Duodenal mucosa (tissue), 2 donors: ENCODE results near the gene MRPL9.

Source experiments
- H3K27ac ChIP-seq: one replicate; pipeline ENCODE4 v1.7.0; 2013; ENCODE audit warnings: low read depth, low read length
- H3K27me3 ChIP-seq, 2 donors: one replicate each; pipeline ENCODE4 v1.7.0; 2013; ENCODE audit warnings: low read length in 2 of 2, control low read depth in 1 of 2; ENCODE audit not compliant: insufficient read depth in 2 of 2, control insufficient read depth in 1 of 2
- H3K36me3 ChIP-seq, 2 donors: one replicate each; pipeline ENCODE4 v1.7.0; 2013; ENCODE audit warnings: low read length in 2 of 2, control low read depth in 1 of 2; ENCODE audit not compliant: insufficient read depth in 2 of 2, control insufficient read depth in 1 of 2
- H3K4me1 ChIP-seq, 2 donors: one replicate each; pipeline ENCODE4 v1.7.0; 2013; ENCODE audit warnings: low read length in 2 of 2, control low read depth in 1 of 2; ENCODE audit not compliant: insufficient read depth in 2 of 2, control insufficient read depth in 1 of 2
- H3K4me3 ChIP-seq, 2 donors: one replicate each; pipeline ENCODE4 v1.7.0; 2013; ENCODE audit warnings: low read length in 2 of 2, low read depth in 1 of 2
- H3K9ac ChIP-seq, 2 donors: one replicate each; pipeline ENCODE4 v1.7.0; 2013; ENCODE audit warnings: low read length in 2 of 2, low read depth in 1 of 2
- H3K9me3 ChIP-seq, 2 donors: one replicate each; pipeline ENCODE4 v1.7.0; 2013; ENCODE audit warnings: low read length in 2 of 2, control low read depth in 1 of 2; ENCODE audit not compliant: control insufficient read depth in 1 of 2

The MRPL9 gene

GRCh38 chr1:151803164-151803563 lies 39.9 kb upstream of the MRPL9 start:
- Histone ChIP-seq H3K9ac (no peak overlapping the region), H3K27me3 (peaks cover 0 to 3% of the 10 kb centered on the region in 2 donors), H3K27ac (no peak overlapping the region), H3K4me1 (no peaks in the 10 kb centered on the region), H3K9me3 (no peaks in the 10 kb centered on the region), H3K4me3 (no peak overlapping the region), H3K36me3 (peaks cover 0 to 3% of the 10 kb centered on the region in 2 donors)

- Histone ChIP-seq H3K4me1 (no peaks in the 10 kb centered on the region), H3K4me3 (no peak overlapping the region), H3K27me3 (peaks cover 0 to 3% of the 10 kb centered on the region in 2 donors), H3K27ac (no peak overlapping the region), H3K36me3 (peaks cover 0 to 2% of the 10 kb centered on the region in 2 donors), H3K9ac (no peak overlapping the region), H3K9me3 (no peaks in the 10 kb centered on the region)
Measured at GRCh38 chr1:151802372-151802771, 39.1 kb upstream of the MRPL9 start.

- Histone ChIP-seq H3K4me1 (no peaks in the 10 kb centered on the region), H3K9ac (no peak overlapping the region), H3K27me3 (peaks cover 0 to 3% of the 10 kb centered on the region in 2 donors), H3K36me3 (no peaks in the 10 kb centered on the region), H3K9me3 (no peaks in the 10 kb centered on the region), H3K4me3 (no peak overlapping the region), H3K27ac (no peak overlapping the region)
Measured at GRCh38 chr1:151801846-151802245, 38.5 kb upstream of the MRPL9 start.

- Histone ChIP-seq H3K4me1 (no peaks in the 10 kb centered on the region), H3K9me3 (no peaks in the 10 kb centered on the region), H3K36me3 (no peaks in the 10 kb centered on the region), H3K4me3 (no peak overlapping the region), H3K27me3 (peaks cover 0 to 3% of the 10 kb centered on the region in 2 donors), H3K27ac (no peak overlapping the region), H3K9ac (no peak overlapping the region)
Measured at GRCh38 chr1:151801310-151801820, 38.1 kb upstream of the MRPL9 start.

- Histone ChIP-seq H3K27ac (no peak overlapping the region), H3K27me3 (peaks cover 0 to 3% of the 10 kb centered on the region in 2 donors), H3K4me3 (no peak overlapping the region), H3K9me3 (no peaks in the 10 kb centered on the region), H3K9ac (no peak overlapping the region), H3K4me1 (no peaks in the 10 kb centered on the region), H3K36me3 (no peaks in the 10 kb centered on the region)
Measured at GRCh38 chr1:151800830-151801229, 37.5 kb upstream of the MRPL9 start.

- Histone ChIP-seq H3K9ac (no peak overlapping the region), H3K27ac (no peak overlapping the region)
Measured at GRCh38 chr1:151799179-151800022, 36.1 kb upstream of the MRPL9 start.

GRCh38 chr1:151798571-151798970 lies 35.3 kb upstream of the MRPL9 start:
- no peak overlapping the region for H3K27ac ChIP-seq
- no peak overlapping the region for H3K9ac ChIP-seq
- peaks cover 0 to 3% of the 10 kb centered on the region in 2 donors for H3K27me3 ChIP-seq
- H3K36me3 ChIP-seq = no peaks in the 10 kb centered on the region
- H3K4me1 ChIP-seq = no peaks in the 10 kb centered on the region
- H3K9me3 ChIP-seq = no peaks in the 10 kb centered on the region
- H3K4me3 ChIP-seq = no peak overlapping the region

More at GRCh38 chr1:151799179-151800022, 36.1 kb upstream of the MRPL9 start:
- Histone ChIP-seq H3K36me3 (no peaks in the 10 kb centered on the region), H3K4me1 (no peaks in the 10 kb centered on the region), H3K4me3 (no peak overlapping the region), H3K27me3 (peaks cover 0 to 3% of the 10 kb centered on the region in 2 donors), H3K9me3 (no peaks in the 10 kb centered on the region)

- peak overlapping the region; percentile 78 to 96 for H3K4me3 ChIP-seq
- H3K4me1 ChIP-seq = peaks cover 4 to 10% of the 10 kb centered on the region in 2 donors
- no peaks in the 10 kb centered on the region for H3K27me3 ChIP-seq
- H3K27ac ChIP-seq = no peak overlapping the region
- H3K9me3 ChIP-seq = no peaks in the 10 kb centered on the region
- H3K36me3 ChIP-seq = no peaks in the 10 kb centered on the region
- H3K9ac ChIP-seq = peak overlapping the region; percentile 53 to 73
Measured at GRCh38 chr1:151790940-151791651, 27.8 kb upstream of the MRPL9 start.

- H3K4me3 ChIP-seq = peak within 1 kb of the TSS; percentile 78 to 96
- no peaks in the 10 kb centered on the region for H3K27me3 ChIP-seq
- H3K4me1 ChIP-seq = peaks cover 4 to 10% of the 10 kb centered on the region in 2 donors
- H3K9ac ChIP-seq = peak within 1 kb of the TSS; percentile 53 to 73
- H3K36me3 ChIP-seq = no peaks in the 10 kb centered on the region
- no peaks in the 10 kb centered on the region for H3K9me3 ChIP-seq
- H3K27ac ChIP-seq = no peak within 1 kb of the TSS
Measured at GRCh38 chr1:151790071-151790939, 27.0 kb upstream of the MRPL9 start, which contains the start of gene TDRKH. Gene TDRKH, minus strand, starts transcription at chr1:151790500. Its CDS starts 7,478 bp downstream, at chr1:151783022.
